HG02981 (cell line): ENCODE data around the gene FERMT3.
"Not testable (repeated sequence)": the region's sequence is repeated elsewhere in the genome, so short reads cannot be mapped to it uniquely, and the experiment has no call there.

Experiments used
- ATAC-seq: cut with Tn5 transposase; IDR thresholded peaks from one replicate; pipeline ENCODE4 v1.9.1; 2021; ENCODE audit warnings: mild to moderate bottlenecking, moderate library complexity; ENCODE audit not compliant: unreplicated experiment

Gene FERMT3

DNA sequence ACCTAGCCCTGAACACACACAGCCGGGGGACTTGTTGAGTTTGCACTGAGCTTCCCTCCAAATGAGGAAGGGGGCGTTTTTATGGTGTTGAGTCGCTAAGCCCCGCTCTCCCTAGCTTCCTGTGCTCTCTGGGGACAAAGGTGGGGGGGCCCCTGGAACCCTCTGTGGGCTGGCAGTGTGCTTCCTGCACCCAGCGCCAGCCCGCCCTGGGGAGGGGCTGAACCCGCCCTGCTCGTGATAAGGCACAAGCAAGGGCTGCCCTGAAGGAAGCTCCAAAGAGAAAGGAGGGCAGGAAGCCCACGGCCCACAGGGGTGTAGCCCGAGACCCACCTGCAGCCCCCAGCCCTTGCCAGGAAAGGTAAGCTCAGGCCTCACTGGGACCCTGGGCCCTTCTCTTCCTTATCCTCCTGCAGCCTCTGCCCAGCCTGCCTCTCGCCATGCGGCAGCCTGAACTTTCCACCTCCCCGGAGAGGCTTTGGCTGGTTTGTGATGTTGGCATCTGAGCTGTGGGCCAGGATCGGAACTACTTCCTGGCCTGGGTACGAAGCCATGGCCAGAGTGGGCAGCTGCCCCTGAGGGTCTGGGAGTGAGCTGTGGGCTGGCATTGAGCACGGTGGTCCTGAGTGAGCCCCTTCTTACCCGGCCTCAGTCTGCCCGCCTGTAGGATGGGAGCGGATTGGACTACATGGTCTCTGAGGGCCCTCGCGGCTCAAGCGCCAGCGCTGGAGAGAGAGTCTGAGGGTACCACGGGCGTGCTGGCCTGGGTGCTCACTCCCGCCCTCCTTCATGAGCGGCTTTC lies at the start of gene FERMT3:
Gene FERMT3, plus strand, starts transcription at position 265 of the 799 bp plus-strand sequence. CDS start 644 bp downstream, outside the sequence.
- no peak for ATAC-seq

DNA sequence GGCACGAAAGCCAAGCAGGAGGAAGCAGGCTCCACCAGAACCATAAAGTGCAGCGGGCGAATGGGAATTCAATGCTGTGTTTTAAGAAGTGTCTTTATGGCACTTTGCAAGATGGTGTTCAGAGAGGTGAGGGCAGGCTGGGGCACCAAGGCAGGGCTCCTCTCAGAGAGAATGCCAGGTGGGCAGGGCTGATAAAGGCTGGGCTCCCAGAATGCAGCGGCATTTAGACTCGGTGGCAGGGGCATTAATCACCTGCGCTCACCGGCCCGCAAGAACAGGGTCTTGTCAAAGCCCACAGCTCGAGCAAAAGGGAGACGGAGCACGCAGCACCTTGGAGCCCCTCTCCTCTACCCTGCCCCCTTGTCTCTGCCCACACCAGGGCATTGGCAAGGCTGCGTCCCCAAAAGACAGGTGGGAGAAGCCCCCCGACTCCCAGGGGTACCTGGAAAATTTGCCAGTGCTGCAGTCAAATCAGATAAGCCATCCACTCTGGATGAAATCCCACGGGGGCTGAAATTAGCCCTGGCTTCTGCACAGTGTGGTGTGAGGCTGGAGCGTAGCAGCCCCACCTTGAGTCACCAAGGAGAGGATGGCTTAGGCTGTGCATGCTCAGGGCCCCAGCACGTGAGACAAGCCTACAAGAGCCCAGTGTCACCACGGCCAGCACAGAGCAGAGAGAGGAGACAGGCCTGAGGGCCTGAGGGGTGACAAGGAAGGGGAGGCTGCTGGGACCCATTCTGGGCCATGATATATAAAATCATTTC lies 48.7 kb upstream of the FERMT3 start:
- ATAC-seq = no peak

DNA sequence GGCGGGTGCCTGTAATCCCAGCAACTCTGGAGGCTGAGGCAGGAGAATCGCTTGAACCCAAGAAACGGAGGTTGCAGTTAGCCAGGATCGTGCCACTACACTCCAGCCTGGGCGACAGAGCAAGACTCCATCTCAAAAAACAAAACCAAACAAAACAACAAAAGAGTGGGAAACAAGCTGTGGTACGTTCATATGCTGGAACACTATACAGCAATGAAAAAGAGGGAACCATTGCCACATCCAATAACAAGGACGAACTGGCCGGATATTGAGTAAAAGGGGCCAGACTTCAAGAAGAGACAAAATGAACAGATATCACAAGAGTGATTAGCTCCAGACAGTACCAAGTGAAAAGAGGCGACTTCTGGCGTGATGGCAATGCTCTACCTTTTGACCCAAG lies 45.5 kb upstream of the FERMT3 start:
- no peak for ATAC-seq

DNA sequence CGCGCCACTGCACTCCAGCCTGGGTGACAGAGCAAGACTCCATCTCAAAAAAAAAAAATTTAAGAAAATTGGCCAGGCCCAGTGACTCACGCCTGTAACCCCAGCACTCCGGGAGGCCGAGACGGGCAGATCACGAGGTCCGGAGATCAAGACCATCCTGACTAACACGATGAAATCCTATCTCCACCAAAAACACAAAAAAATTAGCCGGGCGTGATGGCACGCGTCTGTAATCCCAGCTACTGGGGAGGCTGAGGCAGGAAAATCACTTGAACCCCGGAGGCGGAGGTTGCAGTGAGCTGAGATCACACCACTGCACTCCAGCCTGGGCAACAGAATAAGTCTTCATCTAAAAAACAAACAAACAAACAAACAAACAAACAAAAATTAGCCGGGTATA lies 43.8 kb upstream of the FERMT3 start:
- not testable (repeated sequence) for ATAC-seq

DNA sequence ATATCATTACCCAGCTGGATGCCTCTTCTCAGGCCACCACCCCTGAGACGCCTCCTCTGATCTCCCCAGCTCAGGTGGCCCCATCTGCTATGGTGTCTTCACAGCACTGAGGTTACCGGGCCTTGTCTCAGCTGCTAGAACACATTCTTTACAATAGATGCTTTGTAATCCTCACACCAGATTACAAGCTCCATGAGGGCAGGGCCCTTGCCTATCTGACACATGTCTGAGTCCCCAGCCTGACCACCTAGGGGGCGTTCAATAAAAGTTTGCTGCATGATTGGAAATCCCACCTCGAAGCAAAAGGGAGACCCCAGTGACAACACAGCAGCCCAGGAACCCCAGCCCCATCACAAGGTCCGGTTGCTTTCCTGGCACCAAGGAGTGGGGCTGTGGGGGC lies 42.6 kb upstream of the FERMT3 start:
- ATAC-seq = no peak

DNA sequence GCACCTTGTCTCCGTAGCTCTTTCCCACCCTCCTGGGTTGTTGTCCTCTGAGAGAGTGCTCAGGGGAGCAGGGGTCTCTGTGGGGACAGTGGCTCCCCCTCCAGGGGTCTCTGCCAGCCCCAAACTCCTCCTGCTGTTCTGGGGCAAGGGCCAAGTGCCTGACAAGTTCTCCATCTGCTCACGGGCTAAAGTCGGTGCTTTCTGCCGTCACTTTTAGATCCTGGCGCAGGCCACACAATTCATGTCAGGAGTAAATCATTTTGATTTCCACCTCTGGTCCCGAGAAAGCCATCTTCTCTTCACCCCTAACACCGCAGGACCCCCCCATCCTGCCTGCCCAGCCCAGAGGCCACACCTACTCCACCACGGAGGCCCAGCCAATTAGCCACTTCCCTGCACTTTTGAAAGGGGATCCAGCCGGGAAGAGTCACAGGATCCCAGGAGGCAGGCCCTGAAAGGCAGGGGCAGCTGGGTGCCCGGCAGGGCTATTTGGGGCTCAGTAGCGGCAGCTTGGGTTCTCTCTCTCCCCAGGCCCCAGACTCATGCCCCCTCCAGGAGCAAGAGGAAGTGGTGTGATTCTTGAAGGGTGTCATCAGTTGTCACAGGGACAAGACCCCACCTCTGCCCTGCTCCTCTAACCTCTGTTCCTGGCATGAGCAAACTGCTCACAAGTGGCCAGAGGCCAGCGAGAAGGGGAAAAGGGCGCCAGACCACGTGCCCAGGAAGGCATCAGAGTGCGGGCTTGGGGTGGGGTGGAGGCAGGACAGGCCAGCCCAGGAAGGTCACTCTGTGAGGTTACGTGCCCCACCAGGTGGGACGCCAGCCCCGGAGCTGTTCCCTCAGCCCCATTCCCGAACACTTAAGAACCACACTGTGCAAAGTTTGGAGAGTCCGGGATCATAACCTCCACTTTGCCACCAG lies 41.9 kb upstream of the FERMT3 start:
- ATAC-seq = no peak

DNA sequence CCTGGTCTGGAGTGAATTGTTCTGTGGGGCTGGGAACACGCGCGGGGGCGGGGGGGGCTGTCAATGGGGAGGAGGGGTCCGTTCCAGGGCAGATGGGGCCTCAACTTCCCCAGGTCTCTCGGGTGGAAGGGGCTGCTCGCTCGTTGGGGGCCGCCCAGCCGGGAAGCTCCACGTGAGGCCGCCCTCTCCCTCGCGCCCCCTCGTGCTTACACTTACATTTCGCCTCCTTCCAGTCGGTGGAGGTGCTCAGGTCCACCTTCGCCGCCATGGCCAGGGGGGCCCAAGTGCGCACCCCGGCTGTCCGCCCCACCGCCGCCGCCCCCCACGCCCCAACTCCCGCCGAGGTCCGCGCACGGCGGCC lies 41.1 kb upstream of the FERMT3 start:
- peak; percentile 23 for ATAC-seq

DNA sequence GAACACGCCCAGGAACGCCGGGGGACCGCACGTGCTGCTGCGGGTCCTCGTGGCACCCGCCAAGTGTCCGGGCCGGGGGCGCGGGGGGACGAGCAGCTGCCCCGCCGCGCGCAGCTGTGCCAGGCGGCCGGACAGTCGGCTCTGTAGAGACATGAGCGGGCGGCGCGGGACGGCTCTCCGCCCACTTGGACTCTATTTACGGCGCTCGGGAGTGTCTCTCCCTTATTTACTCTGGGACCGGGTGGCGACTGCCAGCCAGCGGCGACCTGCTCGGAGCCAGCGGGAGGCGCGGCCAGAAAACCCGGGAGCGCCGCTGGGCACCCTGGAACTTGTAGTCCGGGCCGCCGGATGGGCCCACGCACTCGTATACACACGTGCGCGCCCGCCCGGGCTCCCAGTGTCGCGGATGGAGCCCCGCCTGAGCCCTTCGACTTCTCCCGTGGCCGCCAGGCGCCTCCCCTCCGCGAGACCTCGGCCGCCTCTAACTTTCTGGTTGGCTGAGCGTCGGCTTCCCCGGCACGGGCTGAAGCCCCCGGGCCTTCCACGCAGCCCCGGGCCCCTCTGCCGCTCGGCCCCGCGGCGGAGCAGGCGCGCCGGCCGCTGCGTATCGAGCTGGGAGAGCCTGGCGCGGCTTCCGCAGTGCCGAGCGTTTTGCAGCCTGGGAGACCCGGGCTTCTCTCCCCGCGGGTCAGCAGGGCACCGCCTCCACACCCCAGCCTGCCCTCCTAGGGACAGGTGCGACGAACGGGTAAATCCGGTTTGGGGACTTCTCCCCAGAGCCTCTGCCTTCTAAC lies 40.5 kb upstream of the FERMT3 start, which contains the start of gene MACROD1:
Gene MACROD1, minus strand, starts transcription at position 272 of the 794 bp plus-strand sequence. Its CDS starts 119 bp downstream, at position 153.
- ATAC-seq = peak; percentile 73

DNA sequence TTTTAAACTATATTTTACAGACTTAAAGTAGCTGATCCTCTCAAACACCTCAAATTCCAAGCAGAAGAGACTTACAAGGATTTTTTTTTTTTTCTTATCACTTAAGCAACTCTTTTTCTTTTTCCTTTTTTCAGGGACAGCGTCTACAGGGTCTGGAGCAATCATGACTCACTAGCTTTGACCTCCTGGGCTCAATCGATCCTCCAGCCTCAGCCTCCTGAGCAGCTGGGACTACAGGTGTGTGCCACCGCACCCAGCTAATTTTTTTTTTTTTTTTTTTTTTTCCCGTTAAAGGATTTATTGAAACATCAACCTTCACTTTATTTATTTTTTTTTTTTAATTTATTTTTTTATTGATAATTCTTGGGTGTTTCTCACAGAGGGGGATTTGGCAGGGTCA lies 36.1 kb upstream of the FERMT3 start:
- ATAC-seq = no peak

DNA sequence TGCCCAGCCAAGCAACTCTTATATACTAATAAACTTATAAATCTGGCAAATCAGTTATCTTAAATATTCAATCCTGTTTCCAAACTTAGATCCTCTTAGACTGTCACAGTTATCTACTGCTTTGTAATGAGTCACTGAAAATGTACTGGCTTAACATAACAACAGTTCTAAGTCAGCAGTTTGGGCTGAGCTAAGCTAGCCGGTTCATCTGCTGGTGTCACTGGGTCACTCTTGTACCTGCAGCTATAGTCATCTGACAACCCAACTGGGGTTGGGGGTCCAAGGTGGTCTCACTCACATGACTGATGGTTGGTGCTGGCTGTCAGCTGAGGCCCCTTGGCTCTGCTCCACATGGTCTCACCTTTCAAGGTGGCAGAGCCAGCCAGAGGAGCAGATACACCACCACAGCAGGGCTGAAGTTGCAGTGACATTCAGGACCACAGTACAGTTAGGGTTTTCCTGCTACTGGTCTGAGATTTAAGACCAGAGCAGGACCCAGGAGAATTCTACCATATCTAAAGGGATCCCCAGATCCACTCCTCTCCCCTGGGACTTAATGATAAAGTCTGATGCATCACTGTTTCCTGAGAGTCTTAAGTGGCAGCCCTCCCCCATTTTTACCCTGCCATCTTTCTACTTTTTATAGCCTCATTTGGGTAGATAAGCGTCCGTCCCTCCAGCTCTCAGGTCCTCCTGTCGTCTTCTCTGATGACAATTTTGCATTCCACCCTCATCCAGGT lies 32.7 kb upstream of the FERMT3 start:
- no peak for ATAC-seq

DNA sequence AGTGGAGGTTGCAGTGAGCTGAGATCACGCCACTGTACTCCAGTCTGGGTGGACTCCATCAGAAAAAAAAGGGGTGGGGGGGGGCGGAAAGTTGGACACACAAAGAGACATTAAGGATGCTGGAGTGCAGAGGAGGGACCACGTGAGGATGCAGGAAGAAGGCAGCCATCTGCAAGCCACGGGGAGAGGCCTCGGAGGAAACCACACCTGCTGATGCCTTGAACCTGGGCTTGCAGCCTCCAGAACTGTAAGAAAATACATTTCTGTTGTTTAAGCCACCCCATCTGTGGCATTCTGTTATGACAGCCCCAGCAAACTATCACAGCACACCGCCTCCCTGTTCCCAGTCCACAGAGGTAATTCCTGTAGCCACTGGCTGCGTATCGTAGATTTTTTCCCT lies 29.8 kb upstream of the FERMT3 start:
- no peak for ATAC-seq

DNA sequence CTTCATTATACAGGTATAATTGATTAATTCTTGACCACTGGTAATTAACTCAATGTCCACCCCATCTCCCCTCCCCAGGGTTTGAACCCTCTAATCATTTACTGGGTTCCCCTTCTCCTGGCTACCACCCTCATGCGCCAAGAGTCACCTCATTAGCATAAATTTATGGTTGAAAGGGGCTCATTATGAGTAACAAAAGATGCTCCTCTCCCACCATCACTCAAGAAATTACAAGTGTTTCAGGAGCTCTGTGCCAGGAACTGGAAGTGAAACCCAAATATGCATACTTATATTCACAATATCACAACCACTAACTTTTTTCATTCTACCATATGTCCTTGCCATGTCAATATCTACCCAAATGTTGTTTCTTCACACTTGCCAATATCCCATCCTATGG lies 28.3 kb upstream of the FERMT3 start:
- ATAC-seq = no peak

DNA sequence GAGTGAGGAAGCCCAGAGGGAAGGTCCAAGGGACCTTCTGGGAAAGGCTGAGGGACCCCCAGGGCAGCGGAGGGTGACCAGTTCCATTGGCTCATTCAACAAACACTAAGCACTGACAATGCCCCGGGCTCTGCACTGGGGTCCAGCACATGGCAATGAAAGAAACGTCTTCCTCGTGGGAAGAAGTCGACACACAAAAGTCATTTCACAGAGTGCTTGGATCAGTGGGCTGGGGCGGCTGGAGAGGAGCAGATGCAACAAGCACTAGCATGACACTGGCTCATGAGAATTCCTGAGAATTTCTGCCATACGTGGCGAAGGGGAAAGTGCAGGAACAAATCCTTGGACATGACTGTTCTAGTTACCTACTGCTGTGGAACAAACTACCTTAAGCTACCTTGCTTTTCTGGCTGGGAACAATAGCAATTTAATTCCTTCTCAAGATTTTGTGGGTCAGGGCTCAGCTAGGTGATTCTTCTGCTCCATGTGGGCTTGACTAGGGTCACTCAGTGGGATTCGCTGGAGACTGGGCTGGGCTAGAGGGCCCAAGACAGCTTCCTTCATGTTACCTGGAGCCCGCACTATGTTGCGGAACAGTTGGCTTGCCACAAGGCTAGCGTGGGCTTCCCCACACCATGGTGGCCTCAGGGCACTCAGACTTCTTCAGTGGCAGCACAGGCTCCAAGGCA lies 27.4 kb upstream of the FERMT3 start:
- no peak for ATAC-seq

DNA sequence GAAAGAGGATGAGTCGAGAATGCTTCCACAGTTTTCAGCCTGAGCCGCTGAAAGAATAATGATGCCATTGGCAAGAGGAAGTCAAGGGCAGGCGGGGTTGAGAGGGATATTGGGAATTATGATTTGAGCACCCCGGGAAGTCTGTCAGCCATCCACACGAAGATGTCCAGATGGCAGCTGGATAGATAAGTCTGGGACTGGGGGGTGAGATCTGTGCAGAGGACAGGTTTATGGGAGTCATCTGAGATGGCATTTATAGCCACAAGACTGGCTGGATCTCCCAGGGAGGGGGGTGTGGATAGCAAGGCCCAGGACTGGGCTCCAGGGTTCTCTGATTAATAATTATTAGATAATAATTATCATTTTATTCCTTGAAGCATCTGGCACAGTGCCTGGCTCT lies 25.6 kb upstream of the FERMT3 start:
- no peak for ATAC-seq

DNA sequence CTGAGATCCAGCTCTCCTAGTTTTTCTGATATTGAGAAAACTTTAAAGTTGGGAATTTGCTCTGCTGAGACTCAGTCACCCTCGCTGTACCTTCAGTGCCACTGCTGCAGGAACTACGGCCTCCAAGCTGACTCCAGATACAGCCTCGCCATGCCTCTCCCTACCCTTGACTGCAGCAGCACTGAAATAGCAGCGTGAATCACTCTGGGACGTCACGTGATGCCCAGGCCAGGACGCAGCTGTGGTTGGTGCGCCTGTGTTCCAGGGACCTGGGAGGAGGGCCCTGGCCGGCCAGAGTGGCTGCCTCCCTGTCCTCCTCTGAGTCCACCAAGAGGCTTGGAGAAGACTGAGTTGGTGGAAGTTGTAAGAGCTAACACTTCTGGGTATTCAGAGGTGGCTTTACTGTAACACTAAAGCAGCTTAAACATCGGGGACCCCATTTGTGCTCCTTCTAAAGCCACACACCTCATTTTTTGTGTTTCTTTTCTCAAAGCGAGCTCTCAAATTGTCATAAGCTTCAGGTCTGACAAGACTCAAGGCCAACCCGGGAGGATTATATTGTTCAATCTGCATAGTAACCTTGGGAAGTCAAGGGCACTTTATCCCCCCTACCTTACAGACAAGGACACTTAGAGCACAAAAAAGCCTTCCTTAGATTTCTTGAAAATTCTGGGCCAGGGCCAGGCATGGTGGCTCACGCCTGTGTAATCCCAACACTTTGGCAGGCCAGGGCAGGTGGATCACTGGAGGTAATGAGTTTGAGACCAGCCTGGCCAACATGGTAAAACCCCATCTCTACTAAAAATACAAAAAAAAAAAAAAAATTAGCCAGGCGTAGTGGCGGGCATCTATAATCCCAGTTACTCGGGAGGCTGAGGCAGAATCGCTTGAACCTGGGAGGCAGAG lies 24.8 kb upstream of the FERMT3 start:
- ATAC-seq = no peak

DNA sequence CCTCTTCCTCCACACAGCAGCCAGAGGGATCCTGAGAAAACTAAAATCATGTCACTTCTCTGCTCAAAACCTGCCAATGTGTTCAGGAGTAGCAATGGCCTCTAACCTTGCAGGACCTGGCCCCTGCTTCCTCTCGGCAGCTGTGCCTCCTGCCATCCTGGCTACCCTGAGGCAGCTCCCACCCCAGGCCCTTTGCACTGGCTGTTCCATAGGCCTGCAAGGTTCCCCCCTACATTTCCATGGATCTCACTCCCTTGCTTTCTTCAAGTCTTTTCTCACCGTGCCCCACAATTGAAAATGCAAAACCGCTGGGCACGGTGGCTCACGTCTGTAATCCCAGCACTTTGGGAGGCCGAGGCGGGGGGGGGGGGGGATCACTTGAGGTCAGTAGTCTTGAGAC lies 22.6 kb upstream of the FERMT3 start:
- no peak for ATAC-seq

DNA sequence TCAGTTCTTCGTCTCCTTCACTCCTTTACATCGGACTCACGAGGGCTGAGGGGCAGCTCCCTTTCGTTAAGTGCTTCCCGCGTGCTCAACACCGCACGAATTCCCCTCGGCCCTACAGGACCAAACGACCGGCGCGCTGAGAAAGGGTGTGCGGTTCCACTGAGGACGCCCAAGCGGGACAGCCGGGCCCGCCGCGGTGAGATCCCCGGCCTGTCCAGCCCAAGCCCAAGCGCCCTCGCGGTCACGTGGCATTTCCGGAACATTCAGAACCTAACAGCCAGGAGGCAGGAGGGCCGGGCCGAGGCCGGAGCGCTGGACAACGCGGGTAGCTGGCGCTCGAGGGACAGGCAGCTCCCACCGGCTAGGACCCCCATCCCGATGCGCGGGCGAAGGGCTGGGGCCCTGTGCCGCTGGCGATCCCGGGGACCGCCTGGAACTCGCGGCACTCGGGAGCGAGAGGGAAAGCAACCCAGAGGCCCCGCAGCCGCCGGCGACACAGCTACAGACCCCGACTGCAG lies 21.3 kb upstream of the FERMT3 start:
- ATAC-seq = peak; percentile 11
